ENCODE data around the gene SEC63.
"Not testable (repeated sequence)": the region's sequence is repeated elsewhere in the genome, so short reads cannot be mapped to it uniquely, and the experiment has no call there.

Gene SEC63

DNA sequence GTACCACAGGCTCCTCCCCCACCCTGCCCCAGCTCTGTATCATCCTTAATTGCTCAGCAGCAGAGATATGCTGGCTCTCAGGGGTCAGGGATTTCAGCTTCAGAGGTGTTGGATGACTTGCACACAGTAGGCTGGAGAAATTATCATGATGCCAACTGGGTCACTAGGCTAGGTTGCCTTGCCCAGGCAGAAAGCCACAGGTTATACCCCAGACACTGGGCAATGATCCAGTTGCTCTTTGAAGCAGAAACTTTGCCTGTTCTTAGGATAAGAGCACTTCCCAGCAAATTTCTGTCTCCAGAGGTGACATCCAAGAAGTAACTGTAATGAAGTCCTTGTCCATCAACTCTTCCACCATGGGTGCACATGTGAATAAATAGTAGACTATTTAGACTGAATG, 95.6 kb downstream of the SEC63 start:
- DNase-seq (ENCODE audit: low spot score), result no peak

DNA sequence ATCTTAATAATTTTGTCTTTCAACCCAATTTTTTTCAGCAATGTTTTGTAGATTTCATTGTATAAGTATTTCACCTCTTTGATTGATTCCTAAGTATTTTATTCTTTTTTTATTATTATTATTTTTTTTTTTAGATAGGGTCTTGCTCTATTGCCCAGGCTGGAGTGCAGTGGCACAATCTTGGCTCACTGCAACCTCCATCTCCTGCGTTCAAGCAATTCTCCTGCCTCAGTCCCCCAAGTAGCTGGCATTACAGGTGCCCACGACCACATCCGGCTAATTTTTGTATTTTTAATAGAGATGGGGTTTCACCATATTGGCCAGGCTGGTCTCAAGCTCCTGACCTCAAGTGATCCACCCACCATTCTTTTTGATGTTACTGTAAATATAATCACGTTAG, 97.0 kb downstream of the SEC63 start:
- not testable (repeated sequence) for DNase-seq (ENCODE audit: low spot score)

DNA sequence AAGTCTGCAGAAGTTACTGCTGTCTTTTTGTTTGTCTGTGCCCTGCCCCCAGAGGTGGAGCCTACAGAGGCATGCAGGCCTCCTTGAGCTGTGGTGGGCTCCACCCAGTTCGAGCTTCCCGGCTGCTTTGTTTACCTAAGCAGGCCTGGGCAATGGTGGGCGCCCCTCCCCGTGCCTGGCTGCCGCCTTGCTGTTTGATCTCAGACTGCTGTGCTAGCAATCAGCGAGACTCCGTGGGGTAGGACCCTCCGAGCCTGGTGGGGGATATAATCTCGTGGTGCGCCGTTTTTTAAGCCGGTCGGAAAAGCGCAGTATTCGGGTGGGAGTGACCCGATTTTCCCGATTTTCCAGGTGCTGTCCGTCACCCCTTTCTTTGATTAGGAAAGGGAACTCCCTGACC, 97.9 kb downstream of the SEC63 start:
- not testable (repeated sequence) for DNase-seq (ENCODE audit: low spot score)

DNA sequence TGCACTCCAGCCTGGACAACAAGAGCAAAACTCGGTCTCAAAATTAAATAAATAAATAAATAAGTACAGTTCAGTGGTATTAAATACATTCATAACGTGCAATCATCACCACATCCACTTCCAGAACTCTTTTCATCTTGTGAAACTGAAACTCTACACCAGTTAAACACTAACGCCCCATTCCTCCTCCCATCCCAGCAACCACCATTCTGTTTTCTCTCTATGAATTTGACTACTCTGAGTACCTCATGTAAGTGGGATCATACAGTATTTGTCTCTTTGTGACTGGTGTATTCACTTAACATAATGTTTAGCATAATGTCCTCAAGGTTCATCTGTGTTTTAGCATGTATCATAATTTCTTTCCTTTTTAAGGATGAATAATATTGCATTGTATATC, 104.8 kb downstream of the SEC63 start:
- peak; percentile 43 for DNase-seq (ENCODE audit: low spot score)

DNA sequence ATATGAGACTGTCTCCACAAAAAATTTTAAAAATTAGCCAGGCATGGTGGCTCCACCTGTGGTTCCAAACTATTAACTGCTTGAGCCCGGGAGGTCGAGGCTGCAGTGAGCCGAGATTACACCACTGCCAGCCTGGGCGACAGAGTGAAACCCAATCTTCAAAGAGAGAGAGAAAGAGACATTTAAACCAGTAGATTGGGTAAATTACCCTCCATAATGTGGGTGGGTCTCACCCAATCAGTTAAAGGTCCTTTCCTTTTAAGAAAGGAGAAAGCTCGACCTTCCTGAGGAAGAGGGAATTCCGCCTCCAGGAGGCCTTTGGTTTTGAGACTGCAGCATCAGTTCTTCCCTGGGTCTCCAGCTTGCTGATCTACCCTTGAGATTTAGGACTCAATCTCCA, 108.7 kb downstream of the SEC63 start:
- DNase-seq (ENCODE audit: low spot score), result no peak

DNA sequence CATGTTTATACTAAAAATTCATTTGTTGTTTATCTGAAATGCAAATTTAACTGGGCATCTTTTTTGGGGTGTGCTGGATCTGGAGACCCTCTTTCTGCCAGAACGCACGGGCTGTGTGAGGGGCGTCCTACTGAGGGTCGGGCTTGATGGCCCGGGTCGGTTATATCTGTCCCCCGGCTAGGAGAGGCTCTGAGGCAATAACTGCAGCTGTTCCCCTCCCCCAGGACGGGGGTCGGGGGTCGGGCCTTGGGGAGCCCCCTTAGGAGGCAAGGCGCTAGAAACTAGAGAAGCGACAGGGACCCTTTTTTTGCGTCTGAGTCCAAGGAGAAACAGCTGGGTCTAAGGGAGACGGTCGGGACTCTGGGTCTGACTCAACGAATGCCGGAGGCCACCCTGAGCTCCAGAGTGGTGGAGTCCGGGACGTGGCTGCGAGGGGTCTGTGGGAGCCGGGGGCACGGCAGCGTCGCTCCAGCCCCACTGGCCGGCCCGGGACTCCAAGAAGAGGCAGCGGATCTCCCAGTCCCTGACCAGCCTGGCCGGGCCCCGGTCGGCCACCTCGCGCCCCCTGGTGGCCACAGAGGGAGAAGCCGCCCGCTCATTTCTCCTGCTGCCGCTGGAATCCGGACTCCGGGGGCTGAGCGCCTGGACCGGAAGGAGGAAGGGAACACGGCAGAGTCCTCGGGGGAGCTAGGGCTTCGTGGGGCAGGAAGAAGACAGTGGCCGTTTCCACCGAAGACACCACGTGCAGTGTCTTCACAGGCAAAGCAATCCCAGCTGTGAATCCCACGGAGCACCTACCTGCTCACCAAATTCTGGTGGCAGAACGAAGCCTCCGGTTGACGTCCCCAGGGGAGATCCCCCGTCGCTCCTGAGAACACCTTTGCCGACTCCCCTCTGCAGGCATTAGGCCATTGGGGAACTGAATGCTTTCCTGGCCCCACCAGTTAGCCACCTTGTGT, 109.9 kb downstream of the SEC63 start:
- DNase-seq (ENCODE audit: low spot score), result peak; percentile 75

DNA sequence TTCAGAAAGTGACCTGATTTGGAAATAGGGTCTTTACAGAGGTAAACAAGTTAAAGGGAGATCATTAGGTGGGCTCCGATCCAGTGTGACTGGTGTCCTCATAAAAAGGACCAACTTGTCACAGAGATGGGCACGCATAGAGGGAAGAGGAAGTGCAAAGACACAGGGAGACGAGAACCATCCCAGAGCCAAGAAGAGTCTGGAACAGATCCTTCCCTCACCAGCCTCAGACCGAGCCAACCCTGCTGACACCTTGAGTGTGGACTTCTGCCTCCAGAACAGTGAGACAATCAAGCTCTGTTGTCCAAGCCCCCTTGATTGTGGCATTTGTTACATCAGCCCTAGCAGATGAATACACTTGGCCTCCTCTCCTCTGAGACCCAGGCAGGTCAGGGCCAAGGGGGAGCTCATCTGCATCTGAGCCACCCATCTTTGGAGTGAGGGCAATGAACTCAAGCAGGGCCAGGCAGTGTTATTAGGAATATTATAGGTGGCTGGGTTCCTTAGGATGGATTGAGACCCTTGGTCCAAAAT, 111.7 kb downstream of the SEC63 start:
- no peak for DNase-seq (ENCODE audit: low spot score)

DNA sequence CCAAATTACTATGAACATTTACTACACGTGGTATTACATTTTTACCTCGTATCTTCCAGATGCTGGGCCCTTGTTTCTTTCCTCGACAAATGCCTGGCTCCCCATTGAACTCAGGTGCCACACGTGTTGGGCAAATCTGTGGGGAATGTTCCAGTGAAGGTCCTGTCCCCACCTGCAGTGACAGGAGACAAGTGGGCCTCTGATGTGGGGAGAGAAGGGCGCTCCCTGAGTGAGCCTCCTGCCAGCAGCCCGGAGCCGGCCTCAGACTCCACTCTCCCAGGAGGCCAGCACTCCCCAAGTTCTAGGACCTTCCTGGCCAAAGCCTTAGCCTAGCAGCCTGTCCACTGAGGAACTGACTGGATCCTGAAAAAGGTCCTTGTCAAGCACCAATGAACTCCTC, 112.2 kb downstream of the SEC63 start:
- DNase-seq (ENCODE audit: low spot score), result no peak

DNA sequence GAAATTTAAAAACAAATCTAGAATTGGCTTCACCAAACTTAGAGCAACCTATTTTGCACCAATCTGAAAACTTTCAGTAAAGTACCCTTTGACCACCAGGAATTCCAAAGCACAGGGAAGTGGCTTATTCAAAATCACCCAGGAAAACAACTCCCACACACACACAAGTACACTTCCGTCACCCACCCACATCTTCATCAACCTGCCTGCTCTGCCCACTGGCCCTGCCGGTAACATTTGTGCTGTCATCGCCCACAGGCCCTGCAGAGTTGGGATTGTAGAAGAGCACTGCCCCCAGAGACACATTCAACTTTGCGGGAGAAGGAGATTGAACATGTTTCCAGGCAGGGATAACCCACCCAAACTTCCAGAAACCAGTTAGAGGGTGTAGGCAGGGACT, 114.6 kb downstream of the SEC63 start:
- no peak for DNase-seq (ENCODE audit: low spot score)

DNA sequence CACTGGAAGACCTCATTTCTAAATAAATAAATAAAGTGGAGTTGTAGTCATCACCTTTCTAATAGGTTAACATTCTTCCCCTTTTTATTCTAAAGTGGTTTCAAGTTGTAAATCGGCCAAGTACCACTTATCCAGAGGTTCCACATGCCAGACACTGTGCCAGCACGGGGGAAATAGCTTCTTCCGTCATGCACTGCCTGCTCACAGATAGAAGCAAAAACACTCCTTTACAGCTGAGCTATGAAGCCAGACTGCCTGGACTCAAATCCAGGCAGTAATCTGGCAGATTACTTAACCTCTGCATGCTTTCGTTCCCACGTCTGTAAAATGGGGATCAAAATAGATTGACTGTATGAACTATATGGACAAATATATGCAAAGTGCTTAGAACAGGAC, 116.7 kb downstream of the SEC63 start:
- DNase-seq (ENCODE audit: low spot score), result no peak

DNA sequence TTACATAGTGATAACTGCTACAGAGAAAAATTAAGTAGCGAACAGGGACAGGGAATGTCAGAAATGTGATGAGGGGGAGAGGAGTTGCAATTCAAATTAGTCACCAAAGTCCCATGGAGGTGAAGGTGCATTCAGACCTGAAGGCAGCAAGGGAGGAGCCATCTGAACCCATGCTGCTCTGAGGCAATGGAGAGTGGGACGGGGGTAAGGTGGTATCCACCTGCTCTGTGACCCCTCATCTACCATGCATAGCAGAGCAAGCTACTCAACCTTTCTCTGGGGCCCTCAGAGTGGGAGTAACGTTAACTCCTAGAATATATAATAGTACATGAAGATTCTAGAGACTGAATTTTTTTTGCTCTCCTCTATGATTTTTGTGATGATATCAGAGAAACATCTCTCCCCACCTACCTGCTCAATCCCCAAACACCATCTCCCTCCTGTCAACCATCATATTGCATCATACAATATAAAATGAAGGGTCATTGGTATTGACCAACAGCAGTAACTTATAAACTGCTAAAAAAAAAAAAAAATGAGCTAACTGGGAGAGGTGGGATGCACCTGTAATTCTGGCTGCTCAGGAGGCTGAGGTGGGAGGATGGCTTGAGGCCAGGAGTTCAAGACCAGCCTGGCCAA, 117.3 kb downstream of the SEC63 start:
- no peak for DNase-seq (ENCODE audit: low spot score)

DNA sequence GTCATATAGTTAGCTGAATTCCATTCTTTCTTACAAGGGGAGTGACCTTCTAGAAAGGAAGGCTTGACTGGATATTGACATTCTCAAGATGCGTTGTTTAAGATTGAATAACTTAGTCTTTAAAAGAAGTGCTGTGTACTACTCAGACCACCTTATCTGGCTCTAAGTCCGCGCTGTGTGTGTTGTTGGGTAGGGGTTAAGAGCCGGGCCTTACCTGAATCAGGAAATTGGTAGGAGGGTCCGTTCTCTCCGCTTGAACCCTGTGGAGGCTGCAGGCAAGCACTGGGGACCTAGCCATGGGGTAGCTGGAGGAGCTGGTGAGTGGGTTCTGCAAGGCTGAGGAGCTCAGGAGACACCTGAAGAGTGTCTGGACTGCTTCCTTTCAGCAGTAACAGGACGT, 124.9 kb downstream of the SEC63 start:
- no peak for DNase-seq (ENCODE audit: low spot score)

DNA sequence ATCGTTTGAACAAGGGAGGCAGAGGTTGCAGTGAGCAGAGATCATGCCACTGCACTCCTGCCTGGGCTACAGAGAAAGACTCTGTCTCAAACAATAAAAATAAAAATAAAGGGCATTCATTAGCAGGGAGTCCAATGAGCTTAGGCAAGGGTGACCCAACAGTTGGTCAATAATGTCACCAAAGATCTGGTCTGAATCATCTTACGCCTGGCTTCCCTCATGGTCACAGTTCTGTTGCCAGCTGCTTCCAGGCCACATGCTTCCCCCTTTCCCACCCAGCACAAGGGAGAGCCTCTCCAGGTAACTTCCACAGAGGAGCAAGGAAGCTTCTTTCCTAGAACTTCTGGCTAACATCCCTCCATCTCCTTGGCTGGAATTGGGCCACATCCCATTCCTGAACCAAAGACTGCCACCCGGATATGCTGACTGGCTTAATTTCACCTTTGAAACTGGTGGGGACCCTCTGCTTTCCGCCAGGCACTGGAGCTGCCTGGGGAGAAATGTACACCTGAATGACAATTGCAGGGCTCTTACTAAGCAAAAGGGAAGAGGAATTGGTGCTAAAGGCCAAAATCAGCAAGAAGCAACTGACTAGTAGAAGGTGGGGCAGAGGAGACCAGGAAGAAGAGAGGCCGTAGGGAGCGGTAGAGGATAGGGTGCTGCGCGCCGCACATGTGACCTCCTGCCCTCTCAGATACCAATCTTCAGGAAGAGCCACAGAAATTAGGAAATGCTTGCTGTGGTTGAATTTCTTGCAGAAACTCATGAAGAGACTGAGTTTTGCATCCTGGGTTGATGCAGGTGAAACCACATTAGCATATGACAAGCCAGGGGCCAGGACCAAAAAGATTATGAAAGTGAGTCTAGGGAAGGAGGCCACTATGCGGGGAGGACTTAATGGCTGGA, 125.6 kb downstream of the SEC63 start:
- no peak for DNase-seq (ENCODE audit: low spot score)

DNA sequence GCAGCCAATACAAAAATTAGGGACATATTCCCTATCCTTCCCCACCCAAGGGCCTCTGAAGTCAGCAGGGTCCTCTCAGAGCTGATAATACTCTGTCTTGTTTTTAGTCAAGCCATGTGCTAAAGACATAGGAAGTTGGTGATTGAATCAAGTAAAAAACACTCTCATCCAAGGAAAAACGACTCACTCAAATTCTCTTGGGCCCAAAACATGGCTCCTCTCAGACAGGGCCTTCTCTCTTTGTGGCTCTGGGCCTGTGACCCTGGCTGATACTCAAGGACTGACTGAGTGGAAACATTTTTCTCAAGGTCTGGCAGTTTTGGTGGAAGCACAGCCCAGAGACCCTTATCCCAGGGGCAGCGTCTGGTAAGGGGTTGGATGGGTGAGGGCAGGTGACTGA, 127.9 kb downstream of the SEC63 start:
- DNase-seq (ENCODE audit: low spot score), result no peak

DNA sequence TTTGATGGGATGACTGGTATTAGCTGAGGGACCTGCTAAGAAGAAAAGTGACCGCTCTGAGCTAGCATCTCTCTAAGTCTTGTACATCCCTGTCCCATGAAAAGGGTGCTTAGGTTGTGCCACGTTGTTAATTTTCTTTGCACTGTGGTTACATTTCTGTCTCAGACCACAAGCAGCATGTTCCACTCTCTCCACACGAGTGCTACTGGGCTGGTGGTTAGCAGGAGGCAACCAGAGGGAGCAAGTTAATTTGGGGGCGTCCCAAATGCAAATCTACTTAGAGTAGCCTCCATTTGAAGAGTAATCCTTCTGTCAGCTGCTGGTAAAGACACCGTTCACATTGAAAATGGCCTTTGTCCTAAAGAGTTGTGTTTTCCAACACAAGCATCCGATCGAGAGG, 130.5 kb downstream of the SEC63 start:
- DNase-seq (ENCODE audit: low spot score), result no peak

DNA sequence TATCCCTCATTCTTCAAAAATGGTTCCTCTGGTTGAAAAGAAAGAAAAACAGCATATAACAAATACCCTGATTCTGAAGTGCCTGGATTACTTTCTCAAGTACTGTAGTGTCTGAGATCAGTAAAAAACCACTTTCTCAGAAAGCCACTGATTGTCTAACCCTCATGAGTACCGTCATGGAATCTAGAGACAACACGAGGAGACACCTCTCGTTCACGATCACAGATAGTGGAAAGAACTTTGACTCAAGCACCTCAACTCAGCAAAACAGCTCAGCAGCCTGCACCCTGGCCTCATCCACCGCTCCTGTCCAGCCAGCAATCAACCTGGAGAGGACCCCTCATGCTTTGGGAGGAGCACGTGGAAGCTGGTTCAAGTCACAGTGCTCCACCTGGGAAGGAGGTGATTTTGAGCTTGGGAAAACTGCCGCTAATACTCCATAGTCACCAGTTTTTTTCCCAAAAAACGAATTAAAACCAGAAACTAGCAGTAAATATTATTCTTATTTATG, 134.9 kb downstream of the SEC63 start:
- peak; percentile 63 for DNase-seq (ENCODE audit: low spot score)

DNA sequence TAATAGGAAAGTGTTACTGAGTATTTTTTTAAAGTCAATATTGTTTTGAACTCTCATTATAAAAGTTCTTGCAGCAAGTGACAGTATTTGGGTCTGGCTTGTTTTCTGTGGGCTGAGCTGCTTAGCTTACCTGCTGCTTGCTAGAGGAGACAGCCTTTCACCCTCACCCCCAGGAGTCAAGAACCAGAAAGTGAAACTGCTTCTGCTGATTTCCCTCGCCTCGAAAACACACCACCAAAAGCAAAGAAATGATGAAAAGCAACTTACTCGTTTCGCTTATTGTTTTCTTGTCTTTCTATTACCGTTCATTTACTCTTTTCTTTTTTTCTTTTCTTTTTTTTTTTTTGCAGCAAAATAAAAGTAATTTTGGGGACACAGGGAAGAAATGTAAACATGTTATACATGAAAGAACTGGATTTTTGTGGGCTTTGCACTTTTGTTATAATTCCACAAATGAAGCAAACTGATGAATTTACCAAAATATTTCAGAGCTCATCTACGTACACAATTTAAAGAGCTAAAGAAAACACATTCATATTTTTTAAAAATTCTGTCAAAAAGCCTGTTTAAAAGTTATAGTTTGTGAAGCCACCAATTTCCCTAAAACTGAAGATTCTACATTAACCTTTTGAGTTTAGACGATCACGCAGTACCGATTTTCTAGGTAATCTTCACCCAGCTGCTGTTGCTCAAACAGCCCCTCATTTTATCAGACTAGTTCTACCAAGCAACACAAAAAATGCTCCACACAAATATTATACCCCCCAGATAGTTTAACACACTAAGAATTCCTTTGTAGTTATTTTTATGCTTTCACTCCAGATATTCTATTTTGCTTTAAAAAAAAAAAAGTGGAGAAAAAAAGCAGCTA, 135.6 kb downstream of the SEC63 start:
- DNase-seq (ENCODE audit: low spot score), result peak; percentile 66

DNA sequence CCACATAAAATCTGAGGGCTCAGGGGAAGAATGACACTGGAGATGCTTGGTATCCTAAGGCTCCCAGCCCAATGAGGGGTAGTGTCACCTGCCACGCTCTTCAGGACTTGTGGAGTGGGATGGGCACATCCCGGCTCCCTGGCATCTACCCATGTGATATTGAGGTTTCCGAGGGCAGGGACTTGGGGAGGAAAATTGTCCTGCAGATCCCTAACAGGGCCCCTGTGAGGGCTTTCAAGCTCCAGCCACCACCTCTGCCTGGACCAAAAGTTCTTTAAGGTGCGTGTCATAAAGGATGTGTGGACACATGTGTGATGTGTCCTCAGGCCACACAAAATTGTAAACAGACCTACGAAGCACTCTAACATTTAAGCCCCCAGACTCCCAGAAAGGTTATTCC, 136.4 kb downstream of the SEC63 start:
- DNase-seq (ENCODE audit: low spot score), result no peak

DNA sequence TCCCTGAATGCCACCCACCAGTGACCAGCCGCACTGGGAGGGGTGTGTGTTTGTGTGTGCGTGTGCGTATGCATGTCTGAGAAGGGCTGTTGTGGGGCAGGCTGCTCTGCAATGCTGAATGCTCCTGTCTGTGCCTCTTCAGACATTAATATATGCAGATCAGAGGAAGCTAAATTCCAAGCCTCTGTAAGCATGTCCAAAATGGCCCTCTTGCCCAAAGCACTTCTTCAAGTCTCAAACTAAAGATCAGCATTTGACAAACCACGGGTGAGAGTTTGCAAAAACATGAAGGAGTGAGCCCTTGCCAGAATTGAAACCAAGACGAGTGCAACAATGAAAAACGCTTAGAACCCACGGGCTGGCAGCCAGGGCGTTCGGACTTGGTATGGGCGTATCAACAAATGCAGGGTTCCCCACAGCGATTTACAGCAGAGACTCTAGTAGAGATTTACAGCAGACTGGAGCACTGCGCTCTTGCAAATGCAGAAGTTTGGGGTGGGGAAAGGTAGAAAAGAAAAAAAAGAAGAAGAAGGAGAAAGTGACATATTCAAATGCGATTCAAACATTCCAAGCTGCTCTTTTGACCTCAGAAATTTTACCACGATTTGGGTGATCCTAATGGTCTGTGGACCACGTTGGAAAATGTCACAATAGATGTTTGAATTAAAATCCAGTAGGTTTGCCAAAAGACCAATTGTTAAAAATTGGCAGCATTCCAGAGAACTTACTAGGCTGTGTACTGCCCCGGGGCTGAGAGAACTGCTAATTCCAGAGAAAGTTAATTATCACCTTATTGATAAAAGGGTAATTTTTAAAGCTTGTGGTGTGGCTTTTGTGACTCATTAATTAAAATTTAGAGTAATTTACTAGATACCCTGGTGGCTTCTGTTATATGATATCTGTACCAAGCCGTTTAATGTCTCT, 137.4 kb downstream of the SEC63 start:
- DNase-seq (ENCODE audit: low spot score), result peak; percentile 17

DNA sequence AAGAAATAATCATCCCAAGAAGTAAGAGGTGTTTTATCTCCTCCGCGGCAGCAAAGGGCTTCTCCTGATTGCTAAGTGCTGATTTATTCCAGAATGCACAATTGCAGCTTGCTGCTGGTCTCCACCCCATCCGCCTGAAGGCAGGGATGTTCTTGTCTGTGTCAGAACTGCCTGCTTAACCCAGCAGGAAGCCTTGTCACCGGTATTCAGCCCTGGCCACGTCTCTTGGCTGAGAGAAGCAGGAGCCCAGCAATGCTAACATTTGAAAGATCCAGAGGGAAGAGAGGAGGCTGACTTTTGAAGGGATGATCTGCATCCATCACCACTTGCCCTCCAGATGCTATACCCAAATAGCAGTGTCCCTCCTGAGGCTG, 138.1 kb downstream of the SEC63 start:
- peak; percentile 31 for DNase-seq (ENCODE audit: low spot score)

Measured in activated CD4-positive, alpha-beta T cell treated with anti-CD3 and anti-CD28 coated beads, Interleukin-2, Interleukin-4, amounts not matched to agents 100 ng/mL and 50 ng/mL, durations not matched to agents 16 hours and 8 hours (primary cell).